Fibroblast of lung (primary cell): ENCODE data around the gene NDUFA3. TPM values are rescaled to one million over a fixed set of nuclear protein-coding genes. Genes with fewer than 3 reads are reported as not detected.

ENCODE experiments used
- DNase-seq, 2 donors: peaks; one replicate each; pipeline versions ENCODE4 v3.0.0 to v3.0.0-alpha.2; 2010; ENCODE audit warnings: low read depth in 2 of 2
- H2AFZ ChIP-seq: 2 replicates; pipeline ENCODE4 v1.5.1; 2012; ENCODE audit warnings: low read length, control low read depth, inconsistent platforms
- H3K27ac ChIP-seq: 2 replicates; pipeline ENCODE4 v1.5.1; 2011; ENCODE audit warnings: low read length, control low read depth; ENCODE audit not compliant: insufficient read depth
- H3K27me3 ChIP-seq: 2 replicates; pipeline ENCODE4 v1.5.1; 2011; ENCODE audit warnings: mild to moderate bottlenecking, low read length; ENCODE audit not compliant: control insufficient read depth, insufficient read depth
- H3K36me3 ChIP-seq: 2 replicates; pipeline ENCODE4 v1.5.1; 2011; ENCODE audit warnings: low read length; ENCODE audit not compliant: control insufficient read depth, insufficient read depth
- H3K4me1 ChIP-seq: 2 replicates; pipeline ENCODE4 v1.5.1; 2011; ENCODE audit warnings: low read length; ENCODE audit not compliant: control insufficient read depth, insufficient read depth; ENCODE audit errors: extremely low read depth
- H3K4me2 ChIP-seq: 2 replicates; pipeline ENCODE4 v1.5.1; 2011; ENCODE audit warnings: low read length, control low read depth; ENCODE audit not compliant: insufficient read depth; ENCODE audit errors: extremely low read depth
- H3K4me3 ChIP-seq, 4 experiments: fragments of 200-600 bp in 1 of 4; sonication (generic) in 1 of 4; replicated peaks in 1 of 4; 2 replicates each; pipeline ENCODE4 v1.5.1; 2011 to 2016; ENCODE audit warnings: low read length in 4 of 4, low read depth in 3 of 4, mild to moderate bottlenecking in 3 of 4, control low read depth in 2 of 4, inconsistent platforms in 1 of 4, mixed read lengths in 1 of 4; ENCODE audit not compliant: insufficient read depth in 1 of 4; ENCODE audit errors: control extremely low read depth in 1 of 4
- H3K79me2 ChIP-seq: 2 replicates; pipeline ENCODE4 v1.5.1; 2012; ENCODE audit warnings: mild to moderate bottlenecking, low read length, inconsistent platforms; ENCODE audit not compliant: control insufficient read depth, insufficient read depth
- H3K9ac ChIP-seq: 2 replicates; pipeline ENCODE4 v1.5.1; 2011; ENCODE audit warnings: mild to moderate bottlenecking, low read length, control low read depth; ENCODE audit not compliant: insufficient read depth
- H3K9me3 ChIP-seq: 2 replicates; pipeline ENCODE4 v1.5.1; 2012; ENCODE audit warnings: low read depth, low read length; ENCODE audit not compliant: control insufficient read depth, insufficient read depth
- H4K20me1 ChIP-seq: 2 replicates; pipeline ENCODE4 v1.5.1; 2011; ENCODE audit warnings: low read length; ENCODE audit not compliant: control insufficient read depth, insufficient read depth; ENCODE audit errors: extremely low read depth
- EZH2 ChIP-seq: IDR thresholded peaks from 2 replicates; pipeline ENCODE4 v1.5.1; 2012; ENCODE audit warnings: low read length, control low read depth, mild to moderate bottlenecking; ENCODE audit errors: missing control alignments
- polyA plus RNA-seq, 2 donors: library from polyadenylated mRNA; depleted of rRNA in 1 of 2; stranded (reverse) in 1 of 2; unstranded in 1 of 2; fragments of >200 nt; gene quantifications; 2 replicates each; pipeline ENCODE4 v1.2.1, GENCODE V29; 2011 to 2012; ENCODE audit warnings: missing spikeins in 1 of 2
- total RNA-seq: library from RNA; depleted of rRNA; stranded (reverse); fragments of >200 nt; gene quantifications from 2 replicates; pipeline ENCODE4 v1.2.1, GENCODE V29; 2014
- TF ChIP-seq, protein P1 (sequence below), 2 donors: IDR thresholded peaks in 1 of 2; conservative IDR thresholded peaks in 1 of 2; 1 replicate in 1 of 2; 2 replicates in 1 of 2; pipeline ENCODE4 v1.5.1; 2011 to 2012; ENCODE audit warnings: low read length in 2 of 2, control low read depth in 1 of 2, inconsistent platforms in 1 of 2, low read depth in 1 of 2, mild to moderate bottlenecking in 1 of 2

The NDUFA3 gene
- total and polyA plus RNA-seq, 2 donors (not counting 1 experiment from before 2014, with no cell fraction given): 22.8 to 35.4 TPM

DNA sequence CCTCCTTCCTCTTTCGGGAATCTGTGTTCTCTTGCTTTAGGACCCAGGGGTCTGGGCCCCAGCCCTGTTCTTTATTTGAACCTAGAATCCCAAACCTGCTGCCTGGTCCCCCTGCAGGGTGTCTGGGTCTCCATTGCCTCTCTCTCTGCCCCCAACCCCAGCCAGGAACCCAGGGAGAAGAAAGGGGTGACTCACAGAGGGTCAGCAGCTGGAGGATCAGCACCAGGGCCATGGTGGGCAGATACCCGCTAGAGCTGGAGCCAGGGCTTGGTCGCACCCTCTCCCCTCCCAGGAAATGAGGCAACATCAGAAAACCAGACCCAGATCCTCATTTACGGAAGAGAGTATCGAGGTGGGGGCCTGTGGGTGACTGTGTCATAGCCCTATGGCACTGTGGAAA is 2.1 kb upstream of the NDUFA3 start, which contains the start of gene OSCAR:
Gene OSCAR, minus strand, starts transcription at position 243 of the 400 bp plus-strand sequence. Its CDS starts 11 bp downstream, at position 232.
- no peaks in the 10 kb centered on the region for H3K27me3 ChIP-seq
- H3K79me2 ChIP-seq: peaks cover 11% of the 10 kb centered on the region
- H3K9ac ChIP-seq: no peak within 1 kb of the TSS
- no peak within 1 kb of the TSS for H3K27ac ChIP-seq
- no peaks in the 10 kb centered on the region for H3K9me3 ChIP-seq
- TF ChIP-seq, protein P1, sequence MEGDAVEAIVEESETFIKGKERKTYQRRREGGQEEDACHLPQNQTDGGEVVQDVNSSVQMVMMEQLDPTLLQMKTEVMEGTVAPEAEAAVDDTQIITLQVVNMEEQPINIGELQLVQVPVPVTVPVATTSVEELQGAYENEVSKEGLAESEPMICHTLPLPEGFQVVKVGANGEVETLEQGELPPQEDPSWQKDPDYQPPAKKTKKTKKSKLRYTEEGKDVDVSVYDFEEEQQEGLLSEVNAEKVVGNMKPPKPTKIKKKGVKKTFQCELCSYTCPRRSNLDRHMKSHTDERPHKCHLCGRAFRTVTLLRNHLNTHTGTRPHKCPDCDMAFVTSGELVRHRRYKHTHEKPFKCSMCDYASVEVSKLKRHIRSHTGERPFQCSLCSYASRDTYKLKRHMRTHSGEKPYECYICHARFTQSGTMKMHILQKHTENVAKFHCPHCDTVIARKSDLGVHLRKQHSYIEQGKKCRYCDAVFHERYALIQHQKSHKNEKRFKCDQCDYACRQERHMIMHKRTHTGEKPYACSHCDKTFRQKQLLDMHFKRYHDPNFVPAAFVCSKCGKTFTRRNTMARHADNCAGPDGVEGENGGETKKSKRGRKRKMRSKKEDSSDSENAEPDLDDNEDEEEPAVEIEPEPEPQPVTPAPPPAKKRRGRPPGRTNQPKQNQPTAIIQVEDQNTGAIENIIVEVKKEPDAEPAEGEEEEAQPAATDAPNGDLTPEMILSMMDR (conservative IDR thresholded peaks at IDR 0.05 in 1 of 2, IDR thresholded peaks at IDR 0.05 in 1 of 2; ENCODE audit: low read depth in 1 of 2, low read length in 2 of 2): no peak
- TF ChIP-seq EZH2: no peak
- no peak within 1 kb of the TSS for H3K4me3 ChIP-seq
- no peak within 1 kb of the TSS for H2AFZ ChIP-seq
- H3K4me1 ChIP-seq: peaks cover 2% of the 10 kb centered on the region
- H3K36me3 ChIP-seq: no peaks in the 10 kb centered on the region
- H4K20me1 ChIP-seq: no peaks in the 10 kb centered on the region
- DNase-seq: peak in 1 of 2 donors; percentile 21
- H3K4me2 ChIP-seq: no peak within 1 kb of the TSS

DNA sequence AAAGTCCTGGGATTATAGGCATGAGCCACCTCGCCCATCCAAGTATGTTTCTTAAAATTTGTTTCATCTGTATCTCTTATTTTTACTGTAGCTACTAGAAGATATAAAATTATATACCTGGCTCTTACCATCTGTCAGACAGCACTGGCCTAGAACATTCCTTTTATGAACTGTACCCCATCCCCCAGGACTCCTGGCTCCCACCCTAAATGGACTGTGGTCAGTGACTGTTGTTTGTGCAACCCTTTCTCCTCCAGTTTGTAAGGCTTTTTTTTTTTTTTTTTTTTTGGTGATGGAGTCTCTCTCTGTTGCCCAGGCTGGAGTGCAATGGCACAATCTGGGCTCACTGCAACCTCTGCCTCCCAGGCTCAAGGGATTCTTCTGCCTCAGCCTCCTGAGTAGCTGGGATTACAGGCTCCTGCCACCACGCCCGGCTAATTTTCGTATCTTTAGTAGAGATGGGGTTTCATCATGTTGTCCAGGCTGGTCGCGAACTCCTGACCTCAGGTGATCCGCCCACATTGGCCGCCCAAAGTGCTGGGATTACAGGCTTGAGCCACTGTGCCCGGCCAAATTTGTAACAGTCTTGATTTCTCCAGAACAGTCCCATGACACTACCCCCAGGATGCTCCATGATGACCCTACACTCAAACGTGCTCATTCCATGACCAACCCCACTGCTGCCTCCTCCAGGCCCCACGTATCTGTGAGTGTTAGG is 2.5 kb downstream of the NDUFA3 start:
- Histone ChIP-seq H3K27me3 (no peaks in the 10 kb centered on the region), H4K20me1 (no peaks in the 10 kb centered on the region), H3K4me1 (no peaks in the 10 kb centered on the region), H3K79me2 (peaks cover 11% of the 10 kb centered on the region), H3K36me3 (peaks cover 10% of the 10 kb centered on the region), H3K9me3 (no peaks in the 10 kb centered on the region), H2AFZ (no peak overlapping the region), H3K4me2 (no peak overlapping the region), H3K4me3 (no peak overlapping the region), H3K27ac (no peak overlapping the region), H3K9ac (no peak overlapping the region)
- TF ChIP-seq EZH2: no peak
- TF ChIP-seq, protein P1 (conservative IDR thresholded peaks at IDR 0.05 in 1 of 2, IDR thresholded peaks at IDR 0.05 in 1 of 2; ENCODE audit: low read depth in 1 of 2, low read length in 2 of 2): no peak
- no peak for DNase-seq

DNA sequence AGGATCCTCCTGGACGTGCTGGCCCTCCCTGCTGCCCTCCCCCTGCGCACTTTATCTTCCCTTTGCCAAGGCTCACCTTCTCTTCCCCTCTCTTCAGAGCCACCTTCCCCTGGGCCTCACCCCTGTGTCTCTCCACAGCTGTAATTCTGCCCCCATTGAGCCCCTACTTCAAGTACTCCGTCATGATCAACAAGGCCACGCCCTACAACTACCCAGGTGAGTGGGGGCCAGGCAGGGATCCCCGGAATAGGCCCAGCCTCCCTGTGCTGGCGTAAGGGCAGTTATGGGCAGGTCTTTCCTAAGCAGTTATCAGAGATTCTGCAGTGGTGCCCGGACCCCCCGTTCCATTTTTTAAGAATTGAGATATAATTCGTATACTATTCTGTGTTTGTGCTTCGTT is 3.1 kb downstream of the NDUFA3 start:
- peaks cover 11% of the 10 kb centered on the region for H3K79me2 ChIP-seq
- H3K4me3 ChIP-seq: no peak overlapping the region
- DNase-seq: no peak
- no peak overlapping the region for H2AFZ ChIP-seq
- H3K4me2 ChIP-seq: no peak overlapping the region
- H3K36me3 ChIP-seq: peaks cover 11% of the 10 kb centered on the region
- no peaks in the 10 kb centered on the region for H3K27me3 ChIP-seq
- no peak overlapping the region for H3K27ac ChIP-seq
- no peaks in the 10 kb centered on the region for H3K4me1 ChIP-seq
- no peak overlapping the region for H3K9ac ChIP-seq
- no peaks in the 10 kb centered on the region for H3K9me3 ChIP-seq
- TF ChIP-seq, protein P1 (conservative IDR thresholded peaks at IDR 0.05 in 1 of 2, IDR thresholded peaks at IDR 0.05 in 1 of 2; ENCODE audit: low read depth in 1 of 2, low read length in 2 of 2): no peak
- no peak for TF ChIP-seq EZH2
- no peaks in the 10 kb centered on the region for H4K20me1 ChIP-seq
